K562 (cell line): ENCODE measurements around the gene BTBD16. TPM values are rescaled to one million over a fixed set of nuclear protein-coding genes. Genes with fewer than 3 reads are reported as not detected.

Experiments used
- ATAC-seq: fragments of 200-7000 bp; cut with Tn5 transposase; 3 replicates; pipeline ENCODE4 v1.9.1; 2020; ENCODE audit warnings: moderate library complexity
- BruUV-seq: library from RNA; stranded (reverse); fragments of 400-500 nt; replicated peaks from 2 replicates; lab custom pipeline; 2021; lab: Mats Ljungman, UMichigan
- CTCF ChIA-PET: fragments of 300-600 bp; formaldehyde crosslinking; extraction: SDS; loops from one replicate; lab custom pipeline; 2021; ENCODE audit warnings: low intra/inter-chr PET ratio; lab: Yijun Ruan, JAX
- POLR2A ChIA-PET: fragments of 300-600, 350-650 bp; sonication (Branson Sonifier 250); formaldehyde crosslinking; extraction: SDS; loops from one replicate; lab custom pipeline; 2021; ENCODE audit warnings: antibody characterized with exemption, inconsistent platforms; lab: Yijun Ruan, JAX
- DNase-seq, 4 experiments: peaks; one replicate each; pipeline versions ENCODE4 v3.0.0 to v3.0.0-alpha.2; 2011 to 2018; ENCODE audit warnings: low spot score in 3 of 4, mixed read lengths in 3 of 4; ENCODE audit errors: extremely low read depth in 1 of 4
- FAIRE-seq: peaks from 2 replicates; lab custom pipeline; 2011; peaks lifted over from hg19 to GRCh38; lab: Jason Lieb, UNC
- H2AFZ ChIP-seq: 2 replicates; pipeline ENCODE4 v1.6.0; 2011; ENCODE audit warnings: low read depth, low read length, control low read depth, inconsistent platforms
- H3K27ac ChIP-seq: fragments of 200-600 bp; 3 replicates; pipeline ENCODE4 v1.8.0; 2011; ENCODE audit warnings: low read depth, mild to moderate bottlenecking, control low read depth, inconsistent platforms, low read length, moderate library complexity, mixed read lengths; ENCODE audit errors: extremely low read depth
- H3K27me3 ChIP-seq, 2 experiments: fragments of 300-600 bp in 1 of 2; 2 replicates in 1 of 2; 3 replicates in 1 of 2; pipeline versions ENCODE4 v1.6.0 to v1.8.0; 2011; ENCODE audit warnings: inconsistent platforms in 2 of 2, low read length in 2 of 2, mild to moderate bottlenecking in 1 of 2, mixed read lengths in 1 of 2, moderate library complexity in 1 of 2; ENCODE audit not compliant: control insufficient read depth in 2 of 2, insufficient read depth in 2 of 2
- H3K36me3 ChIP-seq: fragments of 300-600 bp; 3 replicates; pipeline ENCODE4 v1.8.0; 2011; ENCODE audit warnings: mild to moderate bottlenecking, low read length, inconsistent platforms; ENCODE audit not compliant: control insufficient read depth, insufficient read depth
- H3K4me1 ChIP-seq, 2 experiments: fragments of 200-600 bp in 1 of 2; replicated peaks in 1 of 2; 2 replicates in 1 of 2; 3 replicates in 1 of 2; pipeline versions ENCODE4 v1.5.1 to v1.8.0; 2011; ENCODE audit warnings: inconsistent platforms in 2 of 2, low read length in 2 of 2, mild to moderate bottlenecking in 1 of 2, mixed read lengths in 1 of 2, moderate library complexity in 1 of 2; ENCODE audit not compliant: control insufficient read depth in 2 of 2, insufficient read depth in 2 of 2
- H3K4me2 ChIP-seq: 2 replicates; pipeline ENCODE4 v1.6.1; 2011; ENCODE audit warnings: low read length, control low read depth, inconsistent platforms, mixed read lengths; ENCODE audit not compliant: insufficient read depth
- H3K4me3 ChIP-seq: fragments of 200-600 bp; sonication (generic), shearing (Covaris generic); 2 replicates; pipeline ENCODE4 v1.5.1; 2016; ENCODE audit warnings: control low read depth, inconsistent platforms
- H3K79me2 ChIP-seq: fragments of 200-600 bp; 3 replicates; pipeline ENCODE4 v1.8.0; 2011; ENCODE audit warnings: low read length, inconsistent platforms; ENCODE audit not compliant: control insufficient read depth, insufficient read depth
- H3K9ac ChIP-seq, 2 experiments: 2 replicates each; pipeline versions ENCODE4 v1.6.0 to v1.6.1; 2011; ENCODE audit warnings: low read depth in 2 of 2, low read length in 2 of 2, control low read depth in 1 of 2, inconsistent platforms in 1 of 2, mild to moderate bottlenecking in 1 of 2, mixed read lengths in 1 of 2; ENCODE audit not compliant: insufficient read depth in 1 of 2
- H3K9me1 ChIP-seq: one replicate; pipeline ENCODE4 v1.6.0; 2011; ENCODE audit warnings: inconsistent platforms, mild to moderate bottlenecking, low read length, moderate library complexity; ENCODE audit not compliant: control insufficient read depth, insufficient read depth
- H3K9me3 ChIP-seq: replicated peaks from 2 replicates; pipeline ENCODE4 v1.5.1; 2011; ENCODE audit warnings: low read depth, low read length, inconsistent platforms; ENCODE audit not compliant: control insufficient read depth, insufficient read depth
- H4K20me1 ChIP-seq: replicated peaks from 2 replicates; pipeline ENCODE4 v1.6.1; 2011; ENCODE audit warnings: low read length, inconsistent platforms, mixed read lengths; ENCODE audit not compliant: control insufficient read depth, insufficient read depth
- DACH1 ChIP-seq: fragments of 450-650 bp; IDR thresholded peaks from 2 replicates; pipeline ENCODE4 v1.6.1; 2018; ENCODE audit not compliant: partially characterized antibody
- NCOA1 ChIP-seq: fragments of 450-650 bp; IDR thresholded peaks from 2 replicates; pipeline ENCODE4 v1.6.1; 2016; ENCODE audit warnings: low read depth
- NELFE ChIP-seq: IDR thresholded peaks from 2 replicates; pipeline ENCODE4 v1.6.1; 2011; ENCODE audit warnings: mild to moderate bottlenecking; ENCODE audit not compliant: insufficient read depth, insufficient read length
- whole genome bisulfite sequencing: fragments of 100-300 bp; shearing (Covaris generic); methylation state at CpG from one replicate; pipeline ENCODE4 v1.1.6; 2016; ENCODE audit warnings: low coverage, mixed read lengths; ENCODE audit not compliant: insufficient coverage; ENCODE audit errors: missing lambda C conversion rate; 5-methylcytosine and 5-hydroxymethylcytosine counted together
- in situ Hi-C: fragments of 300-500 bp; cut with MboI; formaldehyde crosslinking; loops from 4 replicates; pipeline ENCODE4 v1.15.0; 2018; ENCODE audit warnings: inconsistent platforms, mixed read lengths
- intact Hi-C: fragments of 100-400 bp; cut with micrococcal nuclease; formaldehyde crosslinking; loops from 2 replicates; pipeline ENCODE4 v1.14.2; 2022
- polyA plus RNA-seq, 8 experiments: library from polyadenylated mRNA; depleted of rRNA in 4 of 8; stranded (reverse) in 5 of 8; unstranded in 3 of 8; fragments of >200 nt; fragmentation: Nextera tagmentation in 2 of 8; fragmentation: Illumina TruSeq in 1 of 8; extraction: Ambion mirVana in 2 of 8; extraction: Trizol in 1 of 8; gene quantifications; 2 replicates each; pipeline versions ENCODE4 v1.2.1 to v1.2.3, GENCODE V29; 2011 to 2014; ENCODE audit warnings: inconsistent platforms in 1 of 8, missing spikeins in 1 of 8
- total RNA-seq, 7 experiments: library from RNA; depleted of rRNA in 6 of 7; stranded (reverse); fragments of >200 nt in 6 of 7; fragmentation: Illumina TruSeq in 2 of 7; extraction: Trizol in 2 of 7; gene quantifications; 2 replicates each; pipeline versions ENCODE4 v1.2.1 to v1.2.3, GENCODE V29; 2011 to 2021; ENCODE audit warnings: low replicate concordance in 1 of 7
- TF ChIP-seq, protein P1 (sequence below): fragments of 250-450 bp; sonication (Bioruptor Pico); IDR thresholded peaks from 2 replicates; pipeline ENCODE4 v1.8.0; 2021; ENCODE audit warnings: moderate library complexity, mild to moderate bottlenecking, inconsistent platforms
- TF ChIP-seq, protein P2 (sequence below): fragments of 250-450 bp; sonication (Bioruptor Pico); IDR thresholded peaks from 2 replicates; pipeline ENCODE4 v1.5.0; 2021

Gene BTBD16
- total and polyA plus RNA-seq, 9 of the 15 experiments (the other 6 are each of a cell fraction or from before 2014, with no cell fraction given), result 0.11 TPM; not detected in 8

DNA sequence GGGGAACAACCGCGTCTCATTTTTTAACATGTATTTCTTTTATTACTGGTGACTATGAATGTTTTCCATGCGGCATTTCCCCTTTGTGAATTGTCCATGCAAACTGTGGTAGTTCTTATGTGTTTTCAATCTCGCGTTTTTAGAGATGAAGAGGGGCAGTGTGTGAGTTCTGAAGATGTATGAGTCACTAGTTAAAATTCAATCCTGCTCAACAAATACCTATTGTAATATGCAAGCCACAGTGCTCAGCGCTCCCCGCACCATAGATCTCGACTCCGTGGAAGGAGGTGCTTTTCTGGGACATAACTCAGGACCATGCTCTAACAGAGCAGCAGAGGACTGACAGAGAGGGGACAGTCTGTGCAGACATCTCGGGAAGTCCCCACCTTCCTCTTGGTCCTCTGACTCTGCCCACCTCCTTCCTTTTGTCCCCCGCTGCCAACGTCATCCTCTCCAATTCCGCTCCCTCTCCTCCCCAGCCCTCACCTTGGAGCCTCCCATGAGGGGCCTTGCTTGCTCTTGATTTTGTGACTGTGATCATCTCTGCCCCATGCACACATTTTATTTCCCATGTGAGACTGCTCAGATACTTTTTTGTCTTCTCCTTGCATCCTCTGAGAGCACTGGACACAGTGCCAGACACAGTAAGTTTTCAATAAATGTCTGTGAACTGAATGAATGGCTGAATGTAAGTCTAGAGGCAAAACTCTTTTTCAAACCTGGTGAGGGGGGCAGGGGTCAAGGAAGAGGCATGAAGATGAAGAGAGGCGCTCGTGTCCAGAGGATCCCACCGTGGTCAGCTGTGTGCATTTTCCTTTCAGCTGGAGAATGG, 60.7 kb downstream of the BTBD16 start:
- Histone ChIP-seq H3K4me1 (no peaks in the 10 kb centered on the region), H4K20me1 (no peaks in the 10 kb centered on the region), H3K9me1 (no peaks in the 10 kb centered on the region), H2AFZ (no peak overlapping the region), H3K4me3 (no peak overlapping the region), H3K9ac (no peak overlapping the region), H3K79me2 (no peaks in the 10 kb centered on the region), H3K36me3 (no peaks in the 10 kb centered on the region), H3K27ac (no peak overlapping the region), H3K4me2 (no peak overlapping the region), H3K27me3 (peaks cover 0 to 15% of the 10 kb centered on the region in 2 experiments; a peak in 2 of 5 replicates), H3K9me3 (no peaks in the 10 kb centered on the region)
- no TSS peak for BruUV-seq
- WGBS, result 0% methylated on average over 11 of the region's 16 CpGs
- FAIRE-seq (no peak), DNase-seq (no peak), ATAC-seq (no peak)
- in situ Hi-C loops (no loop called here), intact Hi-C loops (no loop called here)
- ChIA-PET CTCF (no interaction called here), POLR2A (interaction anchor here (0.6 to 0.8 kb wide), 2 partner anchors 172 to 1420 kb away, joined by 3 to 4 read pairs; no protein-coding TSS in a partner anchor)
- TF ChIP-seq, protein P1, sequence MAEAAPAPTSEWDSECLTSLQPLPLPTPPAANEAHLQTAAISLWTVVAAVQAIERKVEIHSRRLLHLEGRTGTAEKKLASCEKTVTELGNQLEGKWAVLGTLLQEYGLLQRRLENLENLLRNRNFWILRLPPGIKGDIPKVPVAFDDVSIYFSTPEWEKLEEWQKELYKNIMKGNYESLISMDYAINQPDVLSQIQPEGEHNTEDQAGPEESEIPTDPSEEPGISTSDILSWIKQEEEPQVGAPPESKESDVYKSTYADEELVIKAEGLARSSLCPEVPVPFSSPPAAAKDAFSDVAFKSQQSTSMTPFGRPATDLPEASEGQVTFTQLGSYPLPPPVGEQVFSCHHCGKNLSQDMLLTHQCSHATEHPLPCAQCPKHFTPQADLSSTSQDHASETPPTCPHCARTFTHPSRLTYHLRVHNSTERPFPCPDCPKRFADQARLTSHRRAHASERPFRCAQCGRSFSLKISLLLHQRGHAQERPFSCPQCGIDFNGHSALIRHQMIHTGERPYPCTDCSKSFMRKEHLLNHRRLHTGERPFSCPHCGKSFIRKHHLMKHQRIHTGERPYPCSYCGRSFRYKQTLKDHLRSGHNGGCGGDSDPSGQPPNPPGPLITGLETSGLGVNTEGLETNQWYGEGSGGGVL (CRISPR knock-in tag), result no peak
- no peak for TF ChIP-seq DACH1
- no peak for TF ChIP-seq NELFE
- TF ChIP-seq, protein P2, sequence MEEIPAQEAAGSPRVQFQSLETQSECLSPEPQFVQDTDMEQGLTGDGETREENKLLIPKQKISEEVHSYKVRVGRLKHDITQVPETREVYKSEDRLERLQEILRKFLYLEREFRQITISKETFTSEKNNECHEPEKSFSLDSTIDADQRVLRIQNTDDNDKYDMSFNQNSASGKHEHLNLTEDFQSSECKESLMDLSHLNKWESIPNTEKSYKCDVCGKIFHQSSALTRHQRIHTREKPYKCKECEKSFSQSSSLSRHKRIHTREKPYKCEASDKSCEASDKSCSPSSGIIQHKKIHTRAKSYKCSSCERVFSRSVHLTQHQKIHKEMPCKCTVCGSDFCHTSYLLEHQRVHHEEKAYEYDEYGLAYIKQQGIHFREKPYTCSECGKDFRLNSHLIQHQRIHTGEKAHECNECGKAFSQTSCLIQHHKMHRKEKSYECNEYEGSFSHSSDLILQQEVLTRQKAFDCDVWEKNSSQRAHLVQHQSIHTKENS (CRISPR knock-in tag), result no peak
- TF ChIP-seq NCOA1, result no peak
